EH (cell line): ENCODE data around the gene PRDM12.
A peak's percentile ranks its signal among the peaks of the same experiment; 100 is the strongest.
"Not testable (repeated sequence)": the region's sequence is repeated elsewhere in the genome, so short reads cannot be mapped to it uniquely, and the experiment has no call there.

ENCODE experiments used
- DNase-seq: peaks from one replicate; pipeline ENCODE4 v3.0.0-alpha.2; 2015; ENCODE audit warnings: low read depth

PRDM12 gene

DNA sequence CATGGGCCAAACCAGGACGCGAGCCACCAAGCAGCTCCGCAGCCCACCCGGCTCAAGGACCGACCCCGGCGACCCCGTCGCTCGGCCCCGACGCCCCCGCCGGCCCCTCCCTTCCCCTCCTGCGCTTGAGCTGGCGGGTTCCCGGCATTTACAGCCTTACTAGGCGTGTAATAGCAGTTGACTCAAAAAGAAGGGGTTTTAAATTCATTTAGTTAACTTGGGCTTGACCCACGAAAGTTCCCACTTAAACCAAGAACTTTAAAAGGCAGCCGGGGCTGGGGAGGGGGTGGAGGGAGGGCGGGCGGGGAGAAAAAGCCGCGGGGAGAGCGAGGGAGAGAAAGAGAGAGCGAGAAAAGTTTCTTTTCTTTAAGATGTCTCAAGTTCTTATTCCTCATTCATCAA lies 636 bp downstream of the PRDM12 start:
- DNase-seq = no peak

DNA sequence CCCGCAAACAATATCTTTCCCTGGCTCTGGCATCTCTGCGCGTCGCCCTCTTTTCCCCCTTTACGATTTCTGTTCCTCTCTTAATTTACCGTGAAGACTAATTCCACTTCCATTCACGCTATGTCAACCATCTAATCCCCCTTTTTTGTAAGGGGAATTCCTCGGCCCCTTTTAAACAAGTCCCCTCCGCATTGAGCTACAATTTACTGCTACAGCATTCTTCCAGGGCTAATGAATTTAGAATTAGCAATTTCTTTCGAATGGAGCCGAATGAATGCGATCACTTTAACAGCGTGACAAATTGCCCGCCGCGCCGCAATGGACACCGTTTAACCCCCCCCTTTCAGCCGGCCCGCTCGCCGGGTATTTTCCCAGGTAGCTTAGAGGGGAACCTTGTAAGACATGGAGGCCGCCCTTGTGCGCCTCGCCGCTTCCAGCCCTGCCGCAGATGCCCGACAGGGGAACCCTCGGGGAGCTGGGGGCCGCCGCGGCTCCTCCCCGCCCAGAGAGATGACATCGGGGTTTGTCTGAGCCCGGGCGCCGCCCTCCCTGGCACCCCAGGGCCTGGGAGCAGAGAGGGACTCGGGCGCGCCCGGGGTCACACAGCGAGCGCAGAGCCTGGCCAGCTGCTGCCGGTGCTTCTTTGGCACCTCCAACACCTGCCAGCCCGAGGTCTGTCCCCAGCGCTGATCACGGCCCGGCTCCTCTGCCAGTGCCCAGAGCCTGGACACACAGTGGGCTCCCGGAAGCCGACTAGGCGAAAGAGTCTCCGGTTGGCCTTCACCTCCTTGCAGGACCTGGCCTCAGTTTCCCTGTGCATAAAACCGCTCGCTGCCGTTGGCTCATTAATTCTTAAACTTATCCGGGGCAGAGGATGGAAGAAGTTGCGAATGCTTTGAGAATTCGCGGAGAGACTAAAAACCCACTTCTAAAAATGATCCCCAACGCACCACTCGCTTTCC lies 1.3 kb downstream of the PRDM12 start:
- no peak for DNase-seq

- no peak for DNase-seq
Observed at GRCh38 chr9:130666393-130667119, 2.2 kb downstream of the PRDM12 start.

GRCh38 chr9:130667120-130667435 lies 2.7 kb downstream of the PRDM12 start:
- no peak for DNase-seq

DNA sequence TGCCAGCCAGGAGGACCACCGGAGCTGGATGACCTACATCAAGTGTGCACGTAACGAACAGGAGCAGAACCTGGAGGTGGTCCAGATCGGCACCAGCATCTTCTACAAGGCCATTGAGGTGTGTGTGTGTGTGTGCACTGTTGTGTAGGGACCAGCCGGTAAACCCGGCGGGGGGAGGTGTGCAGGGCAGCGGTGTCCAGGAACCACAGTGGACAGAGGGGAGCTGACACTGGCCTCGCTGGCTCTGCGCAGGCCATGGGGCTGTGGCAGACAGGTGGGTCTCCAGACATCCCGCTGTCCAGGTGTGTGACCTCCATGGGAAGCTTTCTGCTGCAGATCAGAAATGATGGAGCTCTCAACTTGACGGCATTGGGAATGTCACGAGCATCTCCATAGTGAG lies 3.8 kb downstream of the PRDM12 start:
- DNase-seq = no peak

DNA sequence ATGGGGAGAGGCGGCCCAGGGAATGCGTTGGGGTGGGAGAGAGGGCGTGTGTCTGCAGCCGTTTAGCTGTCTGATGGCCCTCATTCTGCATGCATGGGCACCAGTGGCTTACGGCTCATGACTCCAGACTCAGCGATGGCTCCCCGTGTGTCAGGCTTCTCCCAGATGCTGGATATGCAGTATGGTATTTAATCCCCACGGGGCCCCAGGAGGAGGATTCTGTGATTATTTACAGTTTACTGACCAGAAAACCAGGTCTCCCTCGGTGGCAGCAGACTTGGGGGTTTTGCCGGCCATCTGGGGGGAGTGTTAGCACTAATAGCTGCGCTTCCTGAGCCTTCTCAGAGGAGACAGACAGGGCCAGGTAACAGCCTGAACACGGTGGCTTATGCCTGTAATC lies 4.3 kb downstream of the PRDM12 start:
- DNase-seq = no peak

- no peak for DNase-seq
Observed at GRCh38 chr9:130669965-130670364, 5.6 kb downstream of the PRDM12 start.

GRCh38 chr9:130670644-130671043 lies 6.2 kb downstream of the PRDM12 start:
- peak; percentile 20 for DNase-seq

- DNase-seq = no peak
Observed at GRCh38 chr9:130672466-130672865, 8.1 kb downstream of the PRDM12 start.

GRCh38 chr9:130672933-130673615 lies 8.7 kb downstream of the PRDM12 start:
- no peak for DNase-seq

DNA sequence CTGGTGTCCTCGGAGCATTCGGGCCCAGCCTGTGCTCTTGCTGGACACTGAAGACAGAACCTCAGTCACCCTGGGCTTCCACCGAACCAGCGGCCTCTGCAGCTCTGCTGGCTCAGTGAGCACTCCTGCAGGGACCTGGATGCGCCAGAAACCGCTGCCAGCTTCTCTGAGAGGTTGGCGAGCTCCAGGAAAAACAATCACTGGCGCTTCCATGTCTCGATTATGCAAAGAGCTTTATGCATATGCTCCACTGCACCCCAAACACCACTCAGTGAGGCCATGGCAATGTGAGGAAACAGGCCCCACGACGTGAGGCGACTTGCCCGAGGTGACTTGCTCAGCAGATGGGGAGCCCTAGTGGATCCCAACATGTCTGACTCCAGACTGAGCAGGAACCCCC lies 11.0 kb downstream of the PRDM12 start:
- DNase-seq = no peak

DNA sequence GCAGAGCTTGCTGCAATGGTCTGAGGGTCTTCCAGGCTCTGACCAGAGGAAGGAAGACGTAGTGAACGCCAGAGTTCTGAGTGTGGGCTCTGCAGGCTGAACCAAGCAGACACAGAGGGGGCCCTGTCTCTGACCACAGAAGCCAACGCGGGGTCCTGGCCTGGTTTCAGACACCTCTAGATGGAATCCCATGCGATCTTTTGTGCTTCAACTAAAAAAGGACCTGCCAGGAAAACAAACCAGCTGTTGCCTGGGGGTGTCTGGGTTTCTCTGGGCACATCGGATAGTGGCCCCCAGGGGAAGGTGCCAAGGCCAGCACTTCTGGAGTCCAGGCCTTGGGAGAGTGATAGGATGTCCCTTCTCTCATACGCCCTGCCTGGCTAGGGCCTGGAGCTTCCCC lies 12.9 kb downstream of the PRDM12 start:
- DNase-seq = no peak

DNA sequence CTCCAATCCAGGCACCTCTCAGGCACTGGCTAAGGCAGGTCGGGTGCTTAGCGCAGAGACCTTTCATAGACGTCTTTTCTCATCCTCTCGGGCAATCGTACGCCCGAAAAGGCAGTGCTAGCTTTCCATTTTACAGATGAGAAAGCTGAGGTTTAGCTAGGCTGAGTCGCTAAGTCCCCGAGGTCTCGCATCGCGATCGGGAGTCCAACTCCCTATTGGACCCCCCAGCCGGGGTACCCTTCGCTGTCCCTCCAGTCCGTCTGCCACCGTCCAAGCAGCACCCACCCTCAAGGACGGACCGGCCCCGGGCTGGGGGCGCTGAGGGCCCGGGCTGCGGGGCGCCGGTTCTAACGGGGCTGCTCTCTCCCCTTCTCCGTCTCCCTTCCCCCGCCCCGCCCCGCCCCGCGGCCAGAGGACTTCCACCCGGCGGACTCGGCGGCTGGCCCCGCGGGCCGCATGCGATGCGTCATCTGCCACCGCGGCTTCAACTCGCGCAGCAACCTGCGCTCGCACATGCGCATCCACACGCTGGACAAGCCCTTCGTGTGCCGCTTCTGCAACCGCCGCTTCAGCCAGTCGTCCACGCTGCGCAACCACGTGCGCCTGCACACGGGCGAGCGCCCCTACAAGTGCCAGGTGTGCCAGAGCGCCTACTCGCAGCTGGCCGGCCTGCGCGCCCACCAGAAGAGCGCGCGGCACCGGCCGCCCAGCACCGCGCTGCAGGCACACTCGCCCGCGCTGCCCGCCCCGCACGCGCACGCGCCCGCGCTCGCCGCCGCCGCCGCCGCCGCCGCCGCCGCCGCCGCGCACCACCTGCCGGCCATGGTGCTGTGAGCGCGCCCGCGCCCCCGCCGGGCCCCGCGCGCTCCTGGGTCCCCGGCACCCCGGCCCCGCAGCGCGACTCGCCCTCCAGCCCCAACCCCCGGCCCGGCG lies 16.7 kb downstream of the PRDM12 start:
- DNase-seq = peak; percentile 89

- DNase-seq = no peak
Observed at GRCh38 chr9:130681769-130682420, 17.5 kb downstream of the PRDM12 start.

DNA sequence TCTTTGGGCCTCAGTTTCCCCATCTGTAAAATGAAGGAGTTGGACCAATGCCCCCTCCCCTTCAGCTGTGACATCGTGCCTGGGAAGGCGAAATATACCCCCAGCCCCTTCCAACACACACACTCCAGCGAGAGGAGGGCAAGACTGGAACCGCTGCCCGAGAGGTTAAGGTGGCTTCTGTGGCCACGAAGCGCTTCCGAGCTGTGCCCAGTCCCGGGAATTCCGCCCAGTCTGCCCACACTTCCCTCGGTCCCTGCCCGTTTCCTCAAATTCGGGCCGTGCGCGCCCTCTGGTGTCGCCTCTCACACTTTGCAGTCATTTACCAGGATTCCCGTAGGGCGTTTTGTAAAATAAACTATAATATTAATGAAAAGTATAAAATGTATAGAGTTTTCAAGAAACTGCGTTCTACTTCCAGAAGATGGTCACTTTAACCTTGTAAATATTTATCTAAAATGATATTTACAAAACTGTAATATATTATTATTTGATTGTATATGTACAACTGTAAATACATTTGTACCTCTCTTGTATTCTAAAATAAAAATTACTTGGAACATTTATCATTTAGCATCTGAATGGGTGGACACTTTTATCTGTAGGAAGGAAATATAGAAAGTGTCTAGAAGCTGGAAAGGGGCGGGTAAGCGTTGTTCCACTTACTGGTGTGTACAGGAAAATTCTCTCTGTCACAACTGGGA lies 18.2 kb downstream of the PRDM12 start:
- peak; percentile 81 for DNase-seq

GRCh38 chr9:130685104-130685503 lies 20.7 kb downstream of the PRDM12 start:
- no peak for DNase-seq

DNA sequence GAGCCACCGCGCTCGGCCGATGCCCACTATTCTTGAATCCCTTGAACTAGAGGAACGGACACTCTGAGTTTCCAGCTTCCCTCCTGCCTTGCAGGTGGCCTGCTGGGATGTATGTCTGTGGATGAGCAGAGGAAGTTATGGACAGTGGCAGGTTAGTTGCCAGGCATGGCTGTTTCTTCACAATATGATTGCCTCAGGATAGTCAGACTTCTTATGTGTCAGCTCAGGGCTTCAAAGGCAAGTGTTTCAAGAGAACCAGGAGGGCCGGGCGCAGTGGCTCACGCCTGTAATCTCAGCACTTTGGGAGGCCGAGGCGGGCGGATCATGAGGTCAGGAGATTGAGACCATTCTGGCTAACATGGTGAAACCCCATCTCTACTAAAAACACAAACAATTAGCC lies 21.6 kb downstream of the PRDM12 start:
- not testable (repeated sequence) for DNase-seq

GRCh38 chr9:130687615-130688014 lies 23.2 kb downstream of the PRDM12 start:
- no peak for DNase-seq

- no peak for DNase-seq
Observed at GRCh38 chr9:130688072-130688471, 23.7 kb downstream of the PRDM12 start.

DNA sequence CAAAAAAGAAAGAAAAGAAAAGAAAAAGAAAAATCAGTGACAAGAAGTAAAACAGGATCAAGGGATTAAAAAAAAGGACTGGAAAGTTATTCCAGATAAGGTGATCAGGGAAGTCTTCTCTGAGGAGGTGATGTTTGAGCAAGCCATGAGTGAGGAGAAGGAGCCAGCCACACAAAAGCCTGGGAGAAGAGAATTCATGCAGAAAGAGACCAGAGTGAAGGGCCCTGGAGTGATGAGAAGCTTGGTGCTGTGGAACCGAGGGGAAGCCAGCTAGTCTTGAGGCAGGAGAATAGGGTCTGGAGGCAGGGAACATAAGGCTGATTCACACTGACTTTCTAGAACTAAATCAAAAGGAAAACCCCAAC lies 25.2 kb downstream of the PRDM12 start:
- DNase-seq = no peak
